H9 (cell line): ENCODE data around the gene SATB2. TPM values are rescaled to one million over a fixed set of nuclear protein-coding genes. Genes with fewer than 3 reads are reported as not detected.

Experiments
- DNase-seq: peaks from one replicate; pipeline ENCODE4 v3.0.0-alpha.2; 2017
- H2AFZ ChIP-seq: one replicate; pipeline ENCODE4 v1.6.1; 2013; ENCODE audit warnings: mild to moderate bottlenecking, low read length, control low read depth, moderate library complexity
- H2AK5ac ChIP-seq: 2 replicates; pipeline ENCODE4 v1.6.1; 2013; ENCODE audit warnings: low read length, control low read depth, mixed read lengths; ENCODE audit not compliant: insufficient read length
- H2BK120ac ChIP-seq: one replicate; pipeline ENCODE4 v1.6.1; 2013; ENCODE audit warnings: low read depth, mild to moderate bottlenecking, low read length, control low read depth, inconsistent platforms; ENCODE audit not compliant: poor library complexity, severe bottlenecking
- H2BK12ac ChIP-seq: 2 replicates; pipeline ENCODE4 v1.6.1; 2013; ENCODE audit warnings: low read length, control low read depth, mixed read lengths, low read depth; ENCODE audit not compliant: insufficient read length
- H2BK15ac ChIP-seq: 2 replicates; pipeline ENCODE4 v1.6.1; 2013; ENCODE audit warnings: low read depth, low read length, control low read depth
- H2BK20ac ChIP-seq: one replicate; pipeline ENCODE4 v1.6.1; 2013; ENCODE audit warnings: low read depth, mild to moderate bottlenecking, low read length, control low read depth, inconsistent platforms; ENCODE audit not compliant: poor library complexity, severe bottlenecking
- H2BK5ac ChIP-seq: 2 replicates; pipeline ENCODE4 v1.6.1; 2013; ENCODE audit warnings: low read length, control low read depth, mixed read lengths; ENCODE audit not compliant: insufficient read length
- H3K14ac ChIP-seq: 2 replicates; pipeline ENCODE4 v1.6.1; 2013; ENCODE audit warnings: low read length, control low read depth; ENCODE audit not compliant: insufficient read depth
- H3K18ac ChIP-seq: 2 replicates; pipeline ENCODE4 v1.6.1; 2013; ENCODE audit warnings: low read depth, mild to moderate bottlenecking, mixed read lengths, low read length, control low read depth; ENCODE audit not compliant: insufficient read length
- H3K23ac ChIP-seq: 2 replicates; pipeline ENCODE4 v1.6.1; 2013; ENCODE audit warnings: low read length, control low read depth, mixed read lengths, low read depth; ENCODE audit not compliant: insufficient read length
- H3K23me2 ChIP-seq: 2 replicates; pipeline ENCODE4 v1.6.1; 2013; ENCODE audit warnings: low read depth, mild to moderate bottlenecking, mixed read lengths, low read length, control low read depth; ENCODE audit not compliant: insufficient read length, poor library complexity, severe bottlenecking
- H3K27ac ChIP-seq: 2 replicates; pipeline ENCODE4 v1.5.1; 2013; ENCODE audit warnings: low read length, control low read depth, mixed read lengths, low read depth; ENCODE audit not compliant: insufficient read length
- H3K27me3 ChIP-seq: 2 replicates; pipeline ENCODE4 v1.6.1; 2013; ENCODE audit warnings: low read length, control low read depth, inconsistent platforms; ENCODE audit not compliant: insufficient read depth
- H3K4ac ChIP-seq: 2 replicates; pipeline ENCODE4 v1.6.1; 2013; ENCODE audit warnings: low read depth, mild to moderate bottlenecking, control low read depth, inconsistent platforms, low read length, moderate library complexity
- H3K4me1 ChIP-seq: 2 replicates; pipeline ENCODE4 v1.6.1; 2013; ENCODE audit warnings: low read length, control low read depth, inconsistent platforms; ENCODE audit not compliant: insufficient read depth
- H3K4me2 ChIP-seq: 2 replicates; pipeline ENCODE4 v1.6.1; 2013; ENCODE audit warnings: low read length, control low read depth, mixed read lengths; ENCODE audit not compliant: insufficient read length, insufficient read depth
- H3K56ac ChIP-seq: 2 replicates; pipeline ENCODE4 v1.6.1; 2013; ENCODE audit warnings: low read depth, mild to moderate bottlenecking, mixed read lengths, low read length, control low read depth; ENCODE audit not compliant: insufficient read length
- H3K79me1 ChIP-seq: 2 replicates; pipeline ENCODE4 v1.6.1; 2013; ENCODE audit warnings: low read depth, mild to moderate bottlenecking, moderate library complexity, low read length, control low read depth, inconsistent platforms; ENCODE audit not compliant: insufficient read depth, poor library complexity, severe bottlenecking
- H3K79me2 ChIP-seq: 2 replicates; pipeline ENCODE4 v1.6.1; 2013; ENCODE audit warnings: low read length, control low read depth, inconsistent platforms; ENCODE audit not compliant: insufficient read depth
- H3K9ac ChIP-seq: 2 replicates; pipeline ENCODE4 v1.6.1; 2013; ENCODE audit warnings: low read length, control low read depth, mixed read lengths; ENCODE audit not compliant: insufficient read length; ENCODE audit errors: extremely low read depth
- H3K9me3 ChIP-seq: one replicate; pipeline ENCODE4 v1.6.1; 2013; ENCODE audit warnings: low read depth, low read length, inconsistent platforms; ENCODE audit not compliant: control insufficient read depth
- H3T11ph ChIP-seq: one replicate; pipeline ENCODE4 v1.6.1; 2013; ENCODE audit warnings: mild to moderate bottlenecking, low read length, control low read depth, inconsistent platforms
- H4K20me1 ChIP-seq: one replicate; pipeline ENCODE4 v1.6.1; 2013; ENCODE audit not compliant: control insufficient read depth, insufficient read length, insufficient read depth
- H4K5ac ChIP-seq: 2 replicates; pipeline ENCODE4 v1.6.1; 2013; ENCODE audit warnings: low read depth, mild to moderate bottlenecking, mixed read lengths, low read length, control low read depth; ENCODE audit not compliant: insufficient read length
- H4K8ac ChIP-seq: replicated peaks from 2 replicates; pipeline ENCODE4 v1.6.1; 2013; ENCODE audit warnings: low read length, control low read depth, mixed read lengths, low read depth; ENCODE audit not compliant: insufficient read length
- H4K91ac ChIP-seq: 2 replicates; pipeline ENCODE4 v1.6.1; 2013; ENCODE audit warnings: low read depth, mild to moderate bottlenecking, moderate library complexity, mixed read lengths, low read length, control low read depth; ENCODE audit not compliant: insufficient read length
- H3K27ac Mint-ChIP-seq, 3 experiments: 2 replicates in 2 of 3; 3 replicates in 1 of 3; pipeline ENCODE4 v1.8.0; 2020 to 2021; ENCODE audit warnings: mixed read lengths in 3 of 3, mild to moderate bottlenecking in 1 of 3, moderate library complexity in 1 of 3
- H3K27me3 Mint-ChIP-seq: 2 replicates; pipeline ENCODE4 v1.8.0; 2021; ENCODE audit warnings: low read depth, mild to moderate bottlenecking, moderate library complexity, mixed read lengths
- H3K36me3 Mint-ChIP-seq, 3 experiments: 2 replicates in 2 of 3; 3 replicates in 1 of 3; pipeline ENCODE4 v1.8.0; 2020 to 2021; ENCODE audit warnings: low read depth in 3 of 3, mixed read lengths in 3 of 3; ENCODE audit not compliant: insufficient read depth in 1 of 3
- H3K4me1 Mint-ChIP-seq, 2 experiments: 2 replicates each; pipeline ENCODE4 v1.8.0; 2020; ENCODE audit warnings: mixed read lengths in 2 of 2
- H3K4me3 Mint-ChIP-seq, 2 experiments: 2 replicates in 1 of 2; 3 replicates in 1 of 2; pipeline ENCODE4 v1.8.0; 2020 to 2021; ENCODE audit warnings: mild to moderate bottlenecking in 2 of 2, mixed read lengths in 2 of 2, moderate library complexity in 1 of 2
- H3K9me3 Mint-ChIP-seq, 2 experiments: 2 replicates in 1 of 2; 3 replicates in 1 of 2; pipeline ENCODE4 v1.8.0; 2020; ENCODE audit warnings: mild to moderate bottlenecking in 2 of 2, mixed read lengths in 2 of 2, moderate library complexity in 1 of 2
- CTCF ChIP-seq: fragments of 200-600 bp; sonication (generic); conservative IDR thresholded peaks from 3 replicates; pipeline ENCODE4 v1.8.0; 2021; ENCODE audit warnings: antibody characterized with exemption, mild to moderate bottlenecking
- total RNA-seq: library from RNA; stranded (reverse); gene quantifications from 2 replicates; pipeline ENCODE4 v1.2.1, GENCODE V29; 2021

The SATB2 gene
- total RNA-seq, 1 experiment from 2014 or later, result 23.8 TPM

GRCh38 chr2:199503148-199503547 lies 45.4 kb upstream of the SATB2 start:
- no peak overlapping the region for H2AFZ ChIP-seq
- H3K27me3 ChIP-seq, result no peaks in the 10 kb centered on the region
- no peaks in the 10 kb centered on the region for H3K4me1 Mint-ChIP-seq
- no peaks in the 10 kb centered on the region for H3K9me3 Mint-ChIP-seq
- no peaks in the 10 kb centered on the region for H3K23me2 ChIP-seq
- no peaks in the 10 kb centered on the region for H3K4me1 ChIP-seq
- H3K27ac Mint-ChIP-seq, result no peak overlapping the region
- H3K4me3 Mint-ChIP-seq, result no peak overlapping the region
- H2BK5ac ChIP-seq, result no peak overlapping the region
- H2BK15ac ChIP-seq, result no peak overlapping the region
- H3K4ac ChIP-seq, result no peak overlapping the region
- no peak overlapping the region for H2BK12ac ChIP-seq
- TF ChIP-seq CTCF, result no peak
- H3K36me3 Mint-ChIP-seq, result no peaks in the 10 kb centered on the region
- H3K79me2 ChIP-seq, result no peaks in the 10 kb centered on the region
- no peak overlapping the region for H3K23ac ChIP-seq
- no peaks in the 10 kb centered on the region for H3K27me3 Mint-ChIP-seq
- H2BK20ac ChIP-seq, result no peak overlapping the region
- no peaks in the 10 kb centered on the region for H3K79me1 ChIP-seq
- H3K9ac ChIP-seq, result no peak overlapping the region
- H3K14ac ChIP-seq, result no peak overlapping the region
- no peak overlapping the region for H3T11ph ChIP-seq
- no peak overlapping the region for H3K27ac ChIP-seq
- no peaks in the 10 kb centered on the region for H4K20me1 ChIP-seq
- H2AK5ac ChIP-seq, result no peak overlapping the region
- no peaks in the 10 kb centered on the region for H3K9me3 ChIP-seq
- H4K5ac ChIP-seq, result no peak overlapping the region
- H3K18ac ChIP-seq, result no peak overlapping the region
- H4K8ac ChIP-seq, result no peak overlapping the region
- no peak overlapping the region for H3K4me2 ChIP-seq
- no peak overlapping the region for H3K56ac ChIP-seq
- H2BK120ac ChIP-seq, result no peak overlapping the region
- H4K91ac ChIP-seq, result no peak overlapping the region
- no peak for DNase-seq
